ENCODE results near the gene TMED1.
A peak's percentile ranks its signal among the peaks of the same experiment; 100 is the strongest.

The TMED1 gene

GRCh38 chr19:10830931-10831779 is 4.9 kb downstream of the TMED1 start:
- DNase-seq, result no peak

DNA sequence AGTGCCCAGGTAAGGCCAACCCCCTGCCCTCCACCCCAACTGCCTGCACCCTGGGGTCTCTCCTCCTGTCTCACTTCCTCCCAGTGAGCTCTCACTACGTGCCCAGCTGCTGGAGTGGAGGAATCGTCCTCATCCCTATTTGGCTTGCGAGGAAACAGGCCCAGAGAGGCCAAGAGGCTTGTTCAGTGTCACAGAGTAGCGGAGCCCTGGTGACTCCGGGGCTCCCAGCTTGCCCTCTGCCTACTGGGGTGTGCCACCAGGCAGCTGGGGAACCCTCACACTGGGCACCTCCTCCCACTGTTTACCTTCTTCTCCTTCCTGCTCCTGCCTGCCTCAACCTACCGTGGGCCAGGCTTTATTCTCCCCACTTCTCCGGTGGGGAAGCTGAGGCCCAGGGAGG is 5.6 kb downstream of the TMED1 start:
- no peak for DNase-seq

DNA sequence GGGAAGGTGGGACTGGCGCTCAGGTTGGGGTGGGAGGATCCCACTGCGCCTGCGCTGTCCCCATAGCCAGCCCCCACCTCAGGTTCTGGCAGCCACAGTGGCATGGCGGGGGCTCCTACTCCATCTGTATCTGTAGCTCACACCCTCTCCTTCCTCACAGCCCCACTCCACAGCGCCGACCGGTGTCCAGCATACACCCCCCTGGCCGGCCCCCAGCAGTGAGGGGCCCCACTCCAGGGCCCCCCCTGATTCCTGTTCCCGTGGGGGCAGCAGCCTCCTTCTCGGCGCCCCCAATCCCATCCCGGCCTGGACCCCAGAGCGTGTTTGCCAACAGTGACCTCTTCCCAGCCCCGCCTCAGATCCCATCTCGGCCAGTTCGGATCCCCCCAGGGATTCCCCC is 6.0 kb downstream of the TMED1 start:
- no peak for DNase-seq

GRCh38 chr19:10828981-10829821 is 6.8 kb downstream of the TMED1 start:
- no peak for DNase-seq

GRCh38 chr19:10826846-10827245 is 9.2 kb downstream of the TMED1 start:
- DNase-seq, result no peak

DNA sequence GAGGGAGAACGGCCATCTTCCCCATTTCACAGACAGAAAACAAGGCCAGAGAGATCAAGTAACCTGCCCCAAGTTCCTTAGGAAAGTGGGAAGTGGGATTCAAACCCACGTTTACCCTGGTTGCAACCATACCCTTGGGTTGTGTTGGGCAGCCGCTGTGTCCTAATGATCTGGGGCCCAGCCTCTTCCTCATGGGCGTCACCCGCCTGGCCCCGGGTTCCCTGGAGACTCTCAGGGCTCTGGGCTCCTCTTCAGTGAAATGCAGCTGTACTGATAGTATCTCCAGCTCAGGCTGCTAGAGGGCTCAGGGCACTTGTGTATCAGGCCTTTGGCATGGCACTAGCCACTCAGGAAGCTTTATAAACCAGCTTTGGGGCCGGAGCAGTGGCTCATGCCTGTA is 9.8 kb downstream of the TMED1 start:
- no peak for DNase-seq

DNA sequence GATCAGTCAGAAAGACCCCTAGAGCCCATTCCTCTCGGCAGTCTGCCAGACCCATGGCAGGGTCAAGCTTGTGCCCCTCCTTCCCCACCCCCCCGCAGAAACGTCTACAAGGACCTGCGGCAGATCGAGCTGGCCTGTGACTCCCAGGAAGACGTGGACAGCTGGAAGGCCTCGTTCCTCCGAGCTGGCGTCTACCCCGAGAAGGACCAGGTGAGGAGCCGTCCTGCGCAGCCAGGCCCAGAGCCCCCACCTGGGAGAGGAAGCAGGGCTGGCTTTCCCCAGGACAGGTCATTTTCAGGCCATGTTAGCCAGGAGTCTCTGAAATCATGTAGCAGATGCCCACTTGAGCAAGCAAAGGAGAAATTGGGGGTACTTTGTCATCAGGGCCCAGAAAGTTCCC is 12.3 kb downstream of the TMED1 start:
- DNase-seq, result no peak

- DNase-seq, result no peak
Observed at GRCh38 chr19:10820173-10820572, 15.8 kb downstream of the TMED1 start.

DNA sequence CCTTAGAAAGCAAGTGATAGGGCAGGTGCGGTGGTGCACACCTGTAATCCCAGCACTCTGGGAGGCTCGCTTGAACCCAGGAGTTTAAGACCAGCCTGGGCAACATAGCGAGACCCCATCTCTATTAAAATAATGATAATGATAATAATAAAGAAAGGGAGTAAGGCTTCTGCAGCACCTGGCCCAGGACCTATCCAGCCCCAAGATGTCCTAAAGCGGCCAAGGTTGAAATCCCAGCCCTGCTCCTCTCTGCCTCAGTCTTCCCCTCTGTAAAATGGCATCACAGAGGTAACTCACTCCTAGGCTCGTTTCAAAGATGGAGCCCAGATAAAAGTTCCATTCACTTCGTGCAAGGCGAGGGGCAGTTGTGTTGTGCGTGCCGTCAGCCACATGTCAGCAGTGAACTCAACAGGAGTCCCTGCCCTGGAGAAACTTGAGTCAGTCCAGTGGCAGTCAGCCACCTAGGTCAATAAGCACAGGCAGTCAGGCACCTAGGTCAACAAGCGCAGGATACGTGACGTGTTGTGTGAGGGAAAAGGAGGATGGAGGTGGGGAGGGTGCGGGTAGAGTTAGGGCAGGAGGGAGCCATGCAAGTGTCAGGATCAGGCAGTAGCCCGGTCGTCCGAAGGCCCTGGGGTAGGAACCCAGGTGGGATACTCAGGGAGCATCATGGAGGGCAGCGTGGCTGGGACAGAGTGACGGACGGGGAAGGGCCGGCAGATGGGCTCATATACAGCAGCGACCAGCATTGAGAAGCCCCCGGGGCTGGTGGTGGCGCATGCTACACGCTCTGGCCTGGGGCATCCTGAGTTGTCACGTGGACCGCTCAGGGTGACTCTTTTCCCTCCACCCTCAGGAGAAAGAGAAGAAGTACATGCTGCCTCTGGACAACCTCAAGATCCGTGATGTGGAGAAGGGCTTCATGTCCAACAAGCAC is 16.6 kb downstream of the TMED1 start:
- no peak for DNase-seq

GRCh38 chr19:10818301-10819123 is 17.5 kb downstream of the TMED1 start:
- no peak for DNase-seq

DNA sequence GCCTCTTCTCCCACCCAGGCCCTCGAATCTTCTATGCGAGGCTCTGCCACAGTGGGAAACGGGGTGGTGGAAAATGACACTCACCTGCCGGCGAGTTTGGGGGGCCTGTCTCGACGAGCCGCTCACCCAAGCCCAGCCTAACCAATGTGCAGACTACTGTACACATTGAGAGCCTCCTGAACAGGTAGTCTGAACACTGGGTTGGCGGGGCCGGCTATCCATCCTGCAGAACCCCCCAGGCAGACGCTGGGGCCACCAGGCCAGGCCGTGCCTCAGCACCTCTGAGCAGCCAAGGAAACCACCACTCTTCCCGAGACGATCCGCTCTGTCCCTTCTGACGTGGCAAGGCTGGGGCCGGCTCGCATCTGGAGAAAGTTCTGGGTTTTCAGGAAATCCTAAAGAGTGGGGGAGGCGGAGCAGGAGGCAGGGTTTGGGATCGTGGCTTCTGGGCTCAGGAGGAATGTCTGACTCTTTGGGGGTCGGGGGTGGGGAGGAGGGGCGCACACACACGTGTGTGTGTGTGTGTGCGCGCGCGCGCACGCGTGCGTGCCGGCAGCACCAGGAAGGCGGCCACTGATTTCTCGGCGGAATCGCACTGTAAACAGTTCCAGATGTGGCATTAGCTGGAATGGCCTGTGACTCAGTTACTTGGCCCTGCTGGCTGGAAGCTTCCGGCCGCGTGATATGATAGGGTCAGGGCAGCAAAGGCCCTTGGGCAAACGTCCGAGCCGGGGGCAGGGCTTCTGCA is 18.5 kb downstream of the TMED1 start:
- DNase-seq, result no peak

GRCh38 chr19:10816691-10817090 is 19.3 kb downstream of the TMED1 start:
- DNase-seq, result no peak

GRCh38 chr19:10815969-10816644 is 19.9 kb downstream of the TMED1 start:
- no peak for DNase-seq

- DNase-seq, result no peak
Observed at GRCh38 chr19:10815007-10815536, 20.9 kb downstream of the TMED1 start.

GRCh38 chr19:10812902-10813404 is 23.1 kb downstream of the TMED1 start:
- peak; percentile 57 for DNase-seq

GRCh38 chr19:10812196-10812595 is 23.8 kb downstream of the TMED1 start:
- no peak for DNase-seq

DNA sequence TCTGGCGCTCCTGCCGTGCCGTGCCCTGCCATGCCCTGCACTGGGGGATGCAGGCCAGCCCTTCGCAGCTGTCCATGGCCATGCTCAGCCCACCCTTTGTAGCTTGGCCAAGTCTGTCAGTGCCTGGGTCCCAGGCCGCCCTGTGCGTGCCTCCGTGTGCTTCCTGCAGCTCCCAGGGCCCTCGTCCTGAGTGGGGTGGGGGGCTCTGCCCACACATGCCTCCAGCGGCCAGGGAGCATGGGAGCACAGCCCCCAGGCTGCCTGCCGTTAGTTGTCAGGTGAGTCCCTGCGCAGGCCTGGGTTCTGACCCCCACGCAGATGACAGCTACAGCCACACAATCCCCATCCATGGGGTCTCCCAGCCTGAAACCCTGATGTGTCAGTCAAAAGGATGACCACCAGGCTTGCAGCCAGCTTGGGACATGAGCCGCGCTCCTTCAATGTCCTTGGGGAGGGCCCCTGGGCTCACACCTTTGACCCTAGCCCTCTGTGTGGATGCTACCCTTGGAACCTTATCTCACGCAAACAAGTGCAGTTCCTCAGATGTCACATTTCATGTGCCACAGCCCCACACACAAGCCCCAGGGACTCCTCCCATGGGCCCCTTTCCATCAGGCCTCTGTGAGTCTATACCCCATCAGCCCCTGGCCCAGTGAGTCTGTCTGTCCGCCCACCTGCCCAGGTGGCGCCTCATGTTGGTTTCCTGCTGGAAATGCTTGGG is 24.5 kb downstream of the TMED1 start:
- no peak for DNase-seq

DNA sequence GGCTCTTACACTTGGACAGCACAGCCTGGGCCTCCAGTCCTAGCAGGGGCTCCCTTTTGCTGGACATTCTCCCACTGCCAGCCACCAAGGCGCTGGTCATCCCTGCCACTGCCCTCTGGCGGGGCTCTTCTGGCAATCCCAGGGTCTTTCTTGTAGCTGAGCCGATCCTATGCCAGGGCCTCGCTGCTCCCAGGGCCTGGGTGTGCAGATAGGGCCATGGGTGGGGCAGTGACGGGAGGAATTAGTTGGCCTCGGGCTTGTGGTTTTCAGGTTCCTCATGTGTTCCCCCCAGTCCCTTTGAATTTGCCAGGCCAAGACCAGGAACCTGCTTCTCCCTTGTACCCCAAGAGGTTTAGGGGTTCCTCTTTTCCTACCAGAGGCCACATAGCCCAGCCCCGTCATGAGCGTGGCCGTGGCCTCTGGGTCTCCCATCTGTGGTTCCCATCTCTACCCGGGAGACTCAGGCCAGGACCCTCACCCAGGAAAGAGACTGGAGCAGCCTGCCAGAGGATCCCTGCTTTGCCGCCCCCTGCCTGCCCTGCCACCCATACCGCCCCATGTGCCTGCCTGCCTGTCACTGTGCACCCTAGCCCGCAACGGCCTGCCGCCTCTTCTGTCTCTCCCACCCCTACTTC is 26.2 kb downstream of the TMED1 start:
- peak; percentile 34 for DNase-seq

Measured in CD4-positive, alpha-beta T cell treated with Interferon gamma for 1 hour (primary cell).